ENCODE measurements around the gene EGLN2. TPM values are rescaled to one million over a fixed set of nuclear protein-coding genes. Genes with fewer than 3 reads are reported as not detected.

EGLN2 gene
- total RNA-seq, 2 donors from 2014 or later: 41.7 to 61.3 TPM

GRCh38 chr19:40806423-40807146, 7.6 kb downstream of the EGLN2 start:
- DNase-seq (ENCODE audit: low spot score): peak; percentile 90
- Histone ChIP-seq H3K27ac (peak overlapping the region; percentile 86 to 96), H3K9me3 (no peaks in the 10 kb centered on the region), H3K4me1 (peaks cover 3 to 92% of the 10 kb centered on the region in 2 donors), H3K4me3 (peak overlapping the region in 1 of 2 donors; percentile 20), H3K36me3 (peaks cover 37% of the 10 kb centered on the region), H3K27me3 (no peaks in the 10 kb centered on the region)
- TF ChIP-seq, protein P1, sequence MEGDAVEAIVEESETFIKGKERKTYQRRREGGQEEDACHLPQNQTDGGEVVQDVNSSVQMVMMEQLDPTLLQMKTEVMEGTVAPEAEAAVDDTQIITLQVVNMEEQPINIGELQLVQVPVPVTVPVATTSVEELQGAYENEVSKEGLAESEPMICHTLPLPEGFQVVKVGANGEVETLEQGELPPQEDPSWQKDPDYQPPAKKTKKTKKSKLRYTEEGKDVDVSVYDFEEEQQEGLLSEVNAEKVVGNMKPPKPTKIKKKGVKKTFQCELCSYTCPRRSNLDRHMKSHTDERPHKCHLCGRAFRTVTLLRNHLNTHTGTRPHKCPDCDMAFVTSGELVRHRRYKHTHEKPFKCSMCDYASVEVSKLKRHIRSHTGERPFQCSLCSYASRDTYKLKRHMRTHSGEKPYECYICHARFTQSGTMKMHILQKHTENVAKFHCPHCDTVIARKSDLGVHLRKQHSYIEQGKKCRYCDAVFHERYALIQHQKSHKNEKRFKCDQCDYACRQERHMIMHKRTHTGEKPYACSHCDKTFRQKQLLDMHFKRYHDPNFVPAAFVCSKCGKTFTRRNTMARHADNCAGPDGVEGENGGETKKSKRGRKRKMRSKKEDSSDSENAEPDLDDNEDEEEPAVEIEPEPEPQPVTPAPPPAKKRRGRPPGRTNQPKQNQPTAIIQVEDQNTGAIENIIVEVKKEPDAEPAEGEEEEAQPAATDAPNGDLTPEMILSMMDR (IDR thresholded peaks at IDR 0.05): peak; percentile 74 to 89

DNA sequence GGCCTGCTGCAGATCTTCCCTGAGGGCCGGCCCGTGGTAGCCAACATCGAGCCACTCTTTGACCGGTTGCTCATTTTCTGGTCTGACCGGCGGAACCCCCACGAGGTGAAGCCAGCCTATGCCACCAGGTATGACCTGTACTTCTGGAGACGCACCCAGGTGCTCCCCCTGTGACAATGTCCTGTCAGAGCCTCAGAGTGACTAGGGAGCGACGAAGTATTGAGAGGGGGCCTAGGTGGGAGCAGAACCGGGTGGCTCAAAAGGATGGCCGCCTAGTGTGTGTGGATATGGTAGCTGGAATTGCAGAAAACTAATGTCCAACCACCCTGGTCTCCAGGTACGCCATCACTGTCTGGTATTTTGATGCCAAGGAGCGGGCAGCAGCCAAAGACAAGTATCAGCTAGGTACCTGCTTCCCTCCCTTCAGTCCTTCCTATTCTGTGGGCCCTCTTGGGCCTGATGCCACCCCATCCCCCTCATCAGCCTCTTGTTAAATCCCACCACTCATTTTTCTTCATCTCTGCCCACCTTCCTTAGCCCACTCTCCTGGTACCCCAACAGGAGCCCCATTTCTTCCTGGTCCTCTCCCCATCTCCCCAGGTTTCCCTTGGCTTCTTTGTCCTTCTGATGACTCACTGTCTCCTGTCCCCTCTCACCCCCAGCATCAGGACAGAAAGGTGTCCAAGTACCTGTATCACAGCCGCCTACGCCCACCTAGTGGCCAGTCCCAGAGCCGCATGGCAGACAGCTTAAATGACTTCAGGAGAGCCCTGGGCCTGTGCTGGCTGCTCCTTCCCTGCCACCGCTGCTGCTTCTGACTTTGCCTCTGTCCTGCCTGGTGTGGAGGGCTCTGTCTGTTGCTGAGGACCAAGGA, 8.4 kb downstream of the EGLN2 start:
- peaks cover 32% of the 10 kb centered on the region for H3K36me3 ChIP-seq
- no peak overlapping the region for H3K4me3 ChIP-seq
- H3K9me3 ChIP-seq: no peaks in the 10 kb centered on the region
- no peak for DNase-seq (ENCODE audit: low spot score)
- TF ChIP-seq, protein P1 (IDR thresholded peaks at IDR 0.05): peak in 1 of 2 donors; percentile 30
- H3K27ac ChIP-seq: peak overlapping the region; percentile 86 to 96
- no peaks in the 10 kb centered on the region for H3K27me3 ChIP-seq
- H3K4me1 ChIP-seq: peaks cover 3 to 90% of the 10 kb centered on the region in 2 donors

- DNase-seq (ENCODE audit: low spot score): no peak
- no peak overlapping the region for H3K4me3 ChIP-seq
- peaks cover 3 to 89% of the 10 kb centered on the region in 2 donors for H3K4me1 ChIP-seq
- peaks cover 32% of the 10 kb centered on the region for H3K36me3 ChIP-seq
- H3K9me3 ChIP-seq: no peaks in the 10 kb centered on the region
- H3K27me3 ChIP-seq: no peaks in the 10 kb centered on the region
- TF ChIP-seq, protein P1 (IDR thresholded peaks at IDR 0.05): no peak
- H3K27ac ChIP-seq: peak overlapping the region; percentile 86 to 96
Observed at GRCh38 chr19:40808021-40808325, 9.0 kb downstream of the EGLN2 start.

GRCh38 chr19:40808497-40808896, 9.5 kb downstream of the EGLN2 start:
- no peak overlapping the region for H3K27ac ChIP-seq
- H3K27me3 ChIP-seq: no peaks in the 10 kb centered on the region
- TF ChIP-seq, protein P1 (IDR thresholded peaks at IDR 0.05): no peak
- no peaks in the 10 kb centered on the region for H3K9me3 ChIP-seq
- H3K4me3 ChIP-seq: no peak overlapping the region
- peaks cover 3 to 87% of the 10 kb centered on the region in 2 donors for H3K4me1 ChIP-seq
- no peak for DNase-seq (ENCODE audit: low spot score)
- peaks cover 32% of the 10 kb centered on the region for H3K36me3 ChIP-seq

GRCh38 chr19:40809358-40810086, 10.5 kb downstream of the EGLN2 start:
- Histone ChIP-seq H3K36me3 (peaks cover 32% of the 10 kb centered on the region), H3K27ac (peak overlapping the region; percentile 62 to 74), H3K9me3 (no peaks in the 10 kb centered on the region), H3K27me3 (no peaks in the 10 kb centered on the region), H3K4me1 (peaks cover 0 to 77% of the 10 kb centered on the region in 2 donors), H3K4me3 (no peak overlapping the region)
- DNase-seq (ENCODE audit: low spot score): no peak
- TF ChIP-seq, protein P1 (IDR thresholded peaks at IDR 0.05): no peak

Measured in right atrium auricular region (tissue), 2 donors.